PC-9 (cell line): Measurements from ENCODE around the gene ZFPM1.
A peak's percentile ranks its signal among the peaks of the same experiment; 100 is the strongest.

ENCODE experiments used
- EZH2 ChIP-seq: fragments of 200-600 bp; sonication (generic); IDR thresholded peaks from 2 replicates; pipeline ENCODE4 v1.8.0; 2017; ENCODE audit warnings: antibody characterized with exemption, low read depth
- TF ChIP-seq, protein P1 (sequence below): fragments of 200-600 bp; sonication (generic); conservative IDR thresholded peaks from 2 replicates; pipeline ENCODE4 v1.6.1; 2017; ENCODE audit warnings: mixed run types, antibody characterized with exemption, mild to moderate bottlenecking, moderate library complexity

DNA sequence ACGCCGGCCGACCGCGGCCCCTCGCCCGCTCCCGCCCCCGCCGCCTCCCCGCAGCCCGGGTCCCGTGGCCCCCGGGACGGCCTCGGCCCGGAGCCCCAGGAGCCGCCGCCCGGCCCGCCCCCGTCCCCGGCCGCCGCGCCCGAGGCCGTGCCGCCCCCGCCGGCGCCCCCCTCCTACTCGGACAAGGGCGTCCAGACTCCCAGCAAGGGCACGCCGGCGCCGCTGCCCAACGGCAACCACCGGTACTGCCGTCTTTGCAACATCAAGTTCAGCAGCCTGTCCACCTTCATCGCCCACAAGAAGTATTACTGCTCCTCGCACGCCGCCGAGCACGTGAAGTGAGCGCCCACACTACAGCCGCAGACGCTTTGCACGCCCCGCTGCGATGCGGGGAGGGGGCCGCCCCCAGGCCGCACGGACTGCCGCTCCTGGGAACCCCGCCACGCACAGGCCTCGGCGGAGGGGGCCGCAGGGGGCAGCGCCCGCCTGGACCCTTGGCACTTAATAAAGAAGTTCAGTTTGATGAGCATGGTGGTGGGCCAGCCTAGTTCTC lies 81.6 kb downstream of the ZFPM1 start:
- TF ChIP-seq, protein P1, sequence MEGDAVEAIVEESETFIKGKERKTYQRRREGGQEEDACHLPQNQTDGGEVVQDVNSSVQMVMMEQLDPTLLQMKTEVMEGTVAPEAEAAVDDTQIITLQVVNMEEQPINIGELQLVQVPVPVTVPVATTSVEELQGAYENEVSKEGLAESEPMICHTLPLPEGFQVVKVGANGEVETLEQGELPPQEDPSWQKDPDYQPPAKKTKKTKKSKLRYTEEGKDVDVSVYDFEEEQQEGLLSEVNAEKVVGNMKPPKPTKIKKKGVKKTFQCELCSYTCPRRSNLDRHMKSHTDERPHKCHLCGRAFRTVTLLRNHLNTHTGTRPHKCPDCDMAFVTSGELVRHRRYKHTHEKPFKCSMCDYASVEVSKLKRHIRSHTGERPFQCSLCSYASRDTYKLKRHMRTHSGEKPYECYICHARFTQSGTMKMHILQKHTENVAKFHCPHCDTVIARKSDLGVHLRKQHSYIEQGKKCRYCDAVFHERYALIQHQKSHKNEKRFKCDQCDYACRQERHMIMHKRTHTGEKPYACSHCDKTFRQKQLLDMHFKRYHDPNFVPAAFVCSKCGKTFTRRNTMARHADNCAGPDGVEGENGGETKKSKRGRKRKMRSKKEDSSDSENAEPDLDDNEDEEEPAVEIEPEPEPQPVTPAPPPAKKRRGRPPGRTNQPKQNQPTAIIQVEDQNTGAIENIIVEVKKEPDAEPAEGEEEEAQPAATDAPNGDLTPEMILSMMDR, result 0 out of 2 replicates have a peak, but pooled peaks have one; percentile 19
- no peak for TF ChIP-seq EZH2
